GM12873 (cell line): Measurements from ENCODE around the gene EXOC4.

ENCODE experiments used
- CTCF ChIP-seq: IDR thresholded peaks from 2 replicates; pipeline ENCODE4 v1.5.1; 2012; ENCODE audit warnings: low read depth, mild to moderate bottlenecking, moderate library complexity, low read length, control low read depth; ENCODE audit not compliant: insufficient read depth; ENCODE audit errors: missing control alignments

The EXOC4 gene

GRCh38 chr7:133360201-133360600 is 107.3 kb downstream of the EXOC4 start:
- TF ChIP-seq CTCF: no peak

DNA sequence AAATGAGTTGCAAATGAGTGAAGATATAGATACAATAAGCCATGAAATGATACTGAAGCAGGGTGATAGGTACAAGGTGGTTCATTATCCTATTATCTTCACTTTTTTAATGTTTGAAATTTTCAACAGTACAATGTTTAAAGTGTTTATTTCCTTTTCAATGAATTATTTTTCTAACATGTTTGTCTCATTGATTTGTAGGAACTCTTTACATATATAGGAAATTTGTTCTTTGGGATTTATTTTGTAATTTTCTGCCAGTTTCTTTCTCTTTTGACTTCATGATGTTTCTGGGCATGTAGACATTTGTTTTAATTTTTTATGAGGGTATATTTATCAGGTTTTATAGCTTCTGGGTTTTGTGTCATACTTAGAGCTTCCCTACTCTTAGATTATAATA is 108.9 kb downstream of the EXOC4 start:
- no peak for TF ChIP-seq CTCF

GRCh38 chr7:133364959-133365690 is 112.2 kb downstream of the EXOC4 start:
- no peak for TF ChIP-seq CTCF

DNA sequence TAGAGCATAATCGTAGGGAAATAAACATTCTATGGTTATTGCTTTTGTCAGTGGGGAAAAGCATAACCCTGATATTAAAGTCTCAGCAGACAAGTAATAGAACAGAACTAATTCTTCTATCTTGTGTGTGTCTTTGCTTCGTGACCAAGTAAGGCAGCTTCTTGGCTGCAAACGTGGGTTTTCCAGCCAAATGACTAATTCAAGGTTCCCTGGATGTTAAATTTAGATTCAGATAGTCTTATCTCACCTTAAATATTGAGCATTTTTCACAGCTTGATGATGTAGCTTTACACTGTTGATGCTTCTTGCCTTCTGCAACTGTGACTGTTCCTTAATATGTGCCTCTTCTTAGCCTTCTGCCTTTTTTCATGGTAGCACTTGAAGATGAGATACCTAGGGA is 113.0 kb downstream of the EXOC4 start:
- no peak for TF ChIP-seq CTCF

DNA sequence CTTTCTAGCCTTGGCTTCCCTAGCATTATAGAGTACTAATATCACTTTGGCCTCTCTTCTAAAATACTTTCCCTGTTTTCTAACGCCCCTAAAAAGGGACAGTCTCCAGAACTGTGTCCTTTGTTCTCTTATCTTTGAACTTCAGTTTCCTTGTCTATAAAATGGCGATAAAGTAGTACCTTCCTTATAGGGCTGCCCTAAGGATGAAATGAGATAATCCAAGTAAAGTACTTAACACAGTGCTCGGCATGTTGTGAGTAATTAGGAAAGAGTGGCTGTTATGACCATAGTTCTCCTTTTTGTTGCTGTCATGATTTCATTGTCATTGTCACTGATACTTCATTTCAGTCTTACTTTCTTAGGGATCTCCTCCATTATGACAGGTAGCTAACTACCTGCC is 114.7 kb downstream of the EXOC4 start:
- TF ChIP-seq CTCF: no peak

DNA sequence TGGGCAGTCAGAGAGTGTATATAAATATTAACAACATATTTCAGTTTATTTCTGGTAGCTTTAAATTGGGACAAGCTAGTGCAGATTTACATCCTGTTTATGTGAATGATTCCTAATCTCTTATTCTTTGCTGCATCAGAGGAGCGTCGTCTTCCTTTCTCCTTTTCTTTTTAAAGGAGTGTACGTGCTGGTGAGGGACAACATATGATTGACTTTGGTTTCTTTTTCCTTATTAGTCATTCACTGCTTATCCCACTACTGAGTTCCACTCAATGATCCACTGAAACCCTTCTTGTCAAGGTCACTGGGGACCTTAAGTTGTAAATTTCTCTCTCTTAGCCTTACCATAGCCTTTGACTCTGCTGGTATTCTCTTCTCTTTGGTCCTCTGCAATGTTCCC is 116.3 kb downstream of the EXOC4 start:
- TF ChIP-seq CTCF: no peak

DNA sequence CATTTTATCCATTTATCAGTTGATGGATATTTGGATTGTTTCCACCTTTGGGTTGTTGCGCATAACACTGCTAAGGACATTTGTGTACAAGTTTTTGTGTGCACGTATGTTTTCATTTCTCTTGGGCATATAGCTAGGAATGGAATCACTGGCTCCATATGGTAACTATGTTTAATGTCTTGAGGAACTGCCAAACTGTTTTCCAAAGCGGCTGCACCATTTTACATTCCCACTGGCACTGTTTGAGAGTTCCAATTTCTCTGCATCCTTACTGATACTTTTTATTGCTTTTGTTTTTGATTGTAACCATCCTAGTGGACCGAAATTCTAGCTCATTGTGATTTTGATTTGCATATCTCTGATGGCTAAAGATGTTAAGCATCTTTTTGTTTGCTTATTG is 118.7 kb downstream of the EXOC4 start:
- TF ChIP-seq CTCF: no peak
